Activated CD4-positive, alpha-beta T cell treated with anti-CD3 and anti-CD28 coated beads, Interleukin-2, amount 10 ng/mL, durations not matched to agents 24 days and 14 days (primary cell): Measurements from ENCODE around the gene RERE. TPM values are rescaled to one million over a fixed set of nuclear protein-coding genes. Genes with fewer than 3 reads are reported as not detected.
A peak's percentile ranks its signal among the peaks of the same experiment; 100 is the strongest.

Experiments
- DNase-seq: peaks from one replicate; pipeline ENCODE4 v3.0.0; 2022
- H3K27ac Mint-ChIP-seq: one replicate; pipeline ENCODE4 v1.8.0; 2022; ENCODE audit warnings: mild to moderate bottlenecking, mixed read lengths
- H3K27me3 Mint-ChIP-seq: one replicate; pipeline ENCODE4 v1.8.0; 2022; ENCODE audit warnings: mixed read lengths
- H3K36me3 Mint-ChIP-seq: one replicate; pipeline ENCODE4 v1.8.0; 2022; ENCODE audit warnings: low read depth, mild to moderate bottlenecking, mixed read lengths
- H3K4me1 Mint-ChIP-seq: one replicate; pipeline ENCODE4 v1.8.0; 2021; ENCODE audit warnings: mixed read lengths
- H3K4me3 Mint-ChIP-seq: one replicate; pipeline ENCODE4 v1.8.0; 2022; ENCODE audit warnings: mild to moderate bottlenecking, moderate library complexity, mixed read lengths
- H3K9me3 Mint-ChIP-seq: one replicate; pipeline ENCODE4 v1.8.0; 2021; ENCODE audit warnings: mixed read lengths
- intact Hi-C: fragments of 100-400 bp; cut with micrococcal nuclease; formaldehyde crosslinking; loops from one replicate; pipeline ENCODE4 v1.15.1; 2023
- total RNA-seq: library from RNA; stranded (reverse); gene quantifications from 2 replicates; pipeline ENCODE4 v1.2.3, GENCODE V29; 2022

RERE gene
- total RNA-seq, 1 donor from 2014 or later: 85.6 TPM

- Mint-ChIP-seq H3K27me3 (no peaks in the 10 kb centered on the region), H3K9me3 (no peaks in the 10 kb centered on the region), H3K27ac (peak overlapping the region; percentile 84), H3K4me1 (peaks cover 55% of the 10 kb centered on the region), H3K4me3 (peak overlapping the region; percentile 72), H3K36me3 (peaks cover 38% of the 10 kb centered on the region)
- no peak for DNase-seq
- intact Hi-C loops: loop anchor here (2.0 to 5.0 kb wide), 3 partner anchors 77 to 299 kb away; no protein-coding TSS in a partner anchor
Measured at GRCh38 chr1:8396083-8396785, 421.2 kb downstream of the RERE start.

GRCh38 chr1:8395433-8395866, 422.0 kb downstream of the RERE start:
- no peaks in the 10 kb centered on the region for H3K27me3 Mint-ChIP-seq
- peak; percentile 78 for DNase-seq
- H3K9me3 Mint-ChIP-seq: no peaks in the 10 kb centered on the region
- intact Hi-C loops: loop anchor here (5.0 kb wide), 1 partner anchor 162 kb away; no protein-coding TSS in a partner anchor
- H3K4me3 Mint-ChIP-seq: peak overlapping the region; percentile 72
- H3K36me3 Mint-ChIP-seq: peaks cover 40% of the 10 kb centered on the region
- peaks cover 61% of the 10 kb centered on the region for H3K4me1 Mint-ChIP-seq
- H3K27ac Mint-ChIP-seq: peak overlapping the region; percentile 82

DNA sequence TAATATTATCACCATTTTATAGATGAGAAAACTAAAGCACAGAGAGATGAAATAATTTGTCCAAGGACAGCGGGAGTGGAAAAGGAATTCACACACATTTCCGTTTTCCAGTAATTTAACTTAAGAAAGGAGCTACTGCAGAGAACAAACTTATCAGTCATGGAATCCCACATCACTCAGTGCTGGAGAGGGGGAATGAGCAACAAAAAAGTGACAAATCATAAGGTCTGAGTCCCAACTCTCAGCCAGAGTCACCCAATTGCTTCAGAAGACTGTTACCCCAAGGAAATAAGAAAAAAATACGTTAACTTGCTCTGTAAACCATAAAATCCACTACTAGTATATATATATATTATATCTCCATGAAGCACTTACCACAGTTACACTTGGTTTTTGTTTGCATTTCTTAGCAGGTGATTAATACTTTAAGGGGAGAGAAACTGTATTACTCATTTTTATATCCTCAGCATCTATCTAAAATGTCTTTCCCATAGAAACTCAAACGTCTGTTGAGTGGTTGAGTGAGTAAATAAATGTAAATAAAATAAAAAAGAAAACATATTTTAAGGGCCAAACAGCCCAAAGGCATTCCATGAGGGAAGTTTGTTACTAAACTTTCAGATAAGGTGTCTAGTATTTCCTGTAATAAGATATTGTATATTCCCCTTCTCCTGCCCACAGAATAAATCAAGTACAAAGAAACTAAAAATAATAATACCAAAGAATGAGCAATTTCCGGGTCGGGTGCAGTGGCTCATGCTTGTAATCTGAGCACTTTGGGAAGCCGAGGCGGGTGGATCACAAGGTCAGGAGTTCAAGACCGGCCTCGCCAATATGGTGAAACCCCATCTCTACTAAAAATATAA, 422.8 kb downstream of the RERE start:
- no peak for DNase-seq
- Mint-ChIP-seq H3K27me3 (no peaks in the 10 kb centered on the region), H3K36me3 (peaks cover 44% of the 10 kb centered on the region), H3K4me3 (peak overlapping the region; percentile 72), H3K4me1 (peaks cover 66% of the 10 kb centered on the region), H3K9me3 (no peaks in the 10 kb centered on the region), H3K27ac (peak overlapping the region; percentile 82)
- intact Hi-C loops: loop anchor here (5.0 kb wide), 1 partner anchor 163 kb away; no protein-coding TSS in a partner anchor

DNA sequence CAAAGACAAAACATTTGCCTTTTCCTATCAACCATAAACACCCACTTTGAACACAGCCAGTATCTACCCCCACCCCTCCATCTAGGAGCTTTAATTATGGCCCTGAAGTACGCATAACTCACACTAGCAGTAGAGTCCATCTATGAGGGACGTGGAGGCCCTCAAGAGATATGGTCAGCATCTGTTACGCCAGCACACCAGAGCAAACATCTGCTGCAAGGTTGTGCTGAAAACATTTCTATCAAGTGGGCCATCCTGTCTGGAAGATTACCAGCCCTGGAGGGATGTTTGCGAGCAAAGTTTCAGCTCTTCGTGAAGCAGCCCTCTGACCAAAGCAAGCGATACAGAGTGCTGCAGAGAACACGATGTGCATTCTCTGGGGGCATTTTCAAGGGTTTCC, 424.9 kb downstream of the RERE start:
- Mint-ChIP-seq H3K27me3 (no peaks in the 10 kb centered on the region), H3K4me1 (peaks cover 57% of the 10 kb centered on the region), H3K27ac (no peak overlapping the region), H3K36me3 (peaks cover 33% of the 10 kb centered on the region), H3K4me3 (no peak overlapping the region), H3K9me3 (no peaks in the 10 kb centered on the region)
- DNase-seq: no peak
- intact Hi-C loops: no loop called here

GRCh38 chr1:8390707-8391106, 426.7 kb downstream of the RERE start:
- intact Hi-C loops: no loop called here
- Mint-ChIP-seq H3K9me3 (no peaks in the 10 kb centered on the region), H3K36me3 (peaks cover 39% of the 10 kb centered on the region), H3K27ac (peak overlapping the region; percentile 73), H3K27me3 (no peaks in the 10 kb centered on the region), H3K4me1 (peaks cover 41% of the 10 kb centered on the region), H3K4me3 (no peak overlapping the region)
- no peak for DNase-seq

DNA sequence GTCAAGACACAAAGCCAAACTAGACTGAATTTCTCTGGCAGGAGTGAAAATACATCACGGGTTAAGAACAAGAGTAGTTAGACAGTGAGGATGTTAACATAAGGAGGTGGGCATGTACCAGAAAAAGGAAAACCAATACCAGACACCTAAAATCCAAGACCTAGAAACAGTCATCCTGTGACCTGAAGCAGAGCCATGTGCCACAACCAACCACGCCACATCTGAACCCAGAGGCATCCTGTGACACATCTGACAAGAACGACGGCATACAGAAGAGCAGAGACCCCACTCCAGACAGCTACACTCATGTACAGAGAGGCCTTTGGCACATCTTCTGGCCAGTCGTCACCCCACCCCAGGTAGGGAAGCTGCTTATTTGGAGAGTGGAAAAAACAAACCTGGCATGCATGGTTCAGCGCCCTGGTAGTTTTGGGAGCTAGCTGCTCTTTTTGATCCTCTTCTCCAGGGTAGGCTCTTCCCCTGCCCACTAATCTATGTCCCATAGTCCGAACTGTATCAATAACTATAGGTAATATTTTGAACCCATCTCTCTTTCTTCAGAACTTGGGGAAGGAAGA, 427.4 kb downstream of the RERE start:
- Mint-ChIP-seq H3K36me3 (peaks cover 37% of the 10 kb centered on the region), H3K4me1 (peaks cover 37% of the 10 kb centered on the region), H3K4me3 (no peak overlapping the region), H3K27me3 (no peaks in the 10 kb centered on the region), H3K9me3 (no peaks in the 10 kb centered on the region), H3K27ac (peak overlapping the region; percentile 2)
- intact Hi-C loops: no loop called here
- peak; percentile 61 for DNase-seq

DNA sequence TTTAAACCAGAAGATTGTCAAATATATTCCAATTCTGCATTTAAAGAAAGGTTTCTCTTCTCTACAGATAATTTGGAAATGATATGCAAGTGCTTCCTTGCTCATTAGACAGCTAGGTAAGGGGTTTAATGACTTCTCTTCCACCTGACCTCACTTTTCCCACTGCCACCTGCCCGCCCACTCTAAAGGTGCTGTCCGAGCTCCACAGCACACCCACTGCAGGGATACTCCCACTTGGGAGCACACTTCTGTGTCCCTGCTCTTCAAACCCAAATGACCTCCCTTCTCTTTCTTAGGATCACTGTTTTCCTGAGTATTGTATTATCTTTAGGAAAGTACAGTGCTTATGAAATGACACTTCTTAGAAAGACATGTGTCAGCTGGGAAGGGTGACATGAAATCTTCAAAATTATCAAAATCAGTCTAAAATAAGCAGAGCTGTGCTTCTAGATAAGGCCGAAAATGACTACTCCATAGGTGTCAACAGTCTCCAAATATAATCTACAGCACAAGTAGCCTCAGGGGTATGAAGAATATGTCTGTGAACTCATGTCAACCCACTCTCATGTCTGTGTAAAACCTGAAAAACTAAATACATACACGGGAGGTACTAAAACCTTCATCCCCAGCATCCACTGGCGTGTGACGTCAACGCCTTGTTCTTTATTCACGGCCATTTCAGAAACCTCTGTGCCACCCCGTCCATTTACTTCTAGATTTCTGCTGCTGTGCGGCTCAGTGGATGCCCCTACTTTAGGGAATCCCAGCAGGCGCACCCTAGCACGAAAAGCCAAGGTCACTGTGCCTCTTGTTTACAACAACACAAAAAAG, 428.5 kb downstream of the RERE start:
- DNase-seq: no peak
- Mint-ChIP-seq H3K4me1 (peaks cover 40% of the 10 kb centered on the region), H3K27me3 (no peaks in the 10 kb centered on the region), H3K36me3 (peaks cover 30% of the 10 kb centered on the region), H3K9me3 (no peaks in the 10 kb centered on the region), H3K4me3 (no peak overlapping the region), H3K27ac (peak overlapping the region; percentile 18)
- intact Hi-C loops: no loop called here

DNA sequence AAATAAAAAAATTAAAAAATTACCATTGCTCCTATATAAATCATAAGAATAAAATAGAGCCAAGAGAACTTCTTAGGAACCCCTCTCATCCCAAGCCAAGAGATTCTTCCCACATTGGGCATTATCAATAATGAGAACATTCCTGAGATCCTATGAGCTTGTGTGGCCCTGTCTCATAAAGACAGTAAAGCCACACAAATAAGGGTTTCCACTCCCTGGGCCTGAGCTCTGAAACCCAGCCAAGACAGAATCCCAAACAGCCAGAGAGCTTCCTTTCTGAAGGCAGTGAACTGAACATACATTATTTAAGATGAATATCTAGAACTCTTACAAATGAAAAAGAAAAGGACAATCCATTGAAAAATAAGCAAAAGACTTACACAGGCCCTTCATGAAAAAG, 431.2 kb downstream of the RERE start:
- no peak overlapping the region for H3K4me3 Mint-ChIP-seq
- DNase-seq: no peak
- intact Hi-C loops: no loop called here

DNA sequence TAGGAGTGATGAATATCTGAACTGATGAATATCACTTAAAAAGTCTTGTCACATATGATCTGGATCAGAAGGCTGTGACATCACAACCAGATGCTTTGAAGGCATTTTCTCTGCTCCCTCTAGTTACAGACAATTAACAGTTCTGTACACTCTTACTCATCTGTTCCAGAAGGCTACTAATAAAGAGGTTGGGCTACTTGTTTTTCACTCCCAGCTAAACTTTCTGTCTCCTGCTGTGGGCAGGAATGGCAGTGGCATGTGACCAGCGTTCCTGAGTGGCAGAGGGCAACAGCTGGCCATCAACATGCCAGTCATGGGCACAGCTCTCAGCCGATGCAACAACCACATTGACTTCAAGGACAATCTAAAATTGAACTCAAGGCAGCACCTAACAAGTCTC, 432.9 kb downstream of the RERE start:
- H3K27me3 Mint-ChIP-seq: no peaks in the 10 kb centered on the region
- H3K27ac Mint-ChIP-seq: no peak overlapping the region
- intact Hi-C loops: loop anchor here (5.0 kb wide), 1 partner anchor 38 kb away; no protein-coding TSS in a partner anchor
- no peak for DNase-seq
- no peaks in the 10 kb centered on the region for H3K9me3 Mint-ChIP-seq
- H3K4me1 Mint-ChIP-seq: peaks cover 42% of the 10 kb centered on the region
- H3K36me3 Mint-ChIP-seq: peaks cover 22% of the 10 kb centered on the region
- no peak overlapping the region for H3K4me3 Mint-ChIP-seq

More for the DNA sequence above, 431.2 kb downstream of the RERE start:
- no peaks in the 10 kb centered on the region for H3K9me3 Mint-ChIP-seq
- H3K36me3 Mint-ChIP-seq: peaks cover 25% of the 10 kb centered on the region
- H3K27me3 Mint-ChIP-seq: no peaks in the 10 kb centered on the region
- no peak overlapping the region for H3K27ac Mint-ChIP-seq
- H3K4me1 Mint-ChIP-seq: peaks cover 49% of the 10 kb centered on the region

DNA sequence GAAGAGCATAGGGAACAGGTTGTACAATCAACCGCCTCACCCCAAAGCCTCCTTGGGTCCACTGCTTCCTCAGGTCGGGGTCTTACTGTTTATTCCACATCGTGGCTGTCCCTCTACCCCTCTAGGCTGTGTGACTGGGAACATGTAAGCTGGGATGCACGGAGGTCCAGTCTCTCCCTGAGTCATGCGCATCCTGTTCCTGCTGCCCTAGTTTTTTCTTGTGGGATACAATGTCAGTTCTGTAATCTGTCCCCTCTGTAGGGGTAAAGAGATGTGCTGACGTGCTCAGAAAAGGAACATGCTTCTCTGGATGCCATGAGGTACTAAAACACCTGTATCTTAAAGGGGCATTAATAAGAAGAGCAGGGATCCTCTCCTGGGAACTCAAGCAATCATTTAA, 433.4 kb downstream of the RERE start:
- Mint-ChIP-seq H3K9me3 (no peaks in the 10 kb centered on the region), H3K27ac (no peak overlapping the region), H3K36me3 (peaks cover 22% of the 10 kb centered on the region), H3K4me3 (no peak overlapping the region), H3K4me1 (peaks cover 43% of the 10 kb centered on the region), H3K27me3 (no peaks in the 10 kb centered on the region)
- intact Hi-C loops: loop anchor here (5.0 kb wide), 1 partner anchor 38 kb away; no protein-coding TSS in a partner anchor
- no peak for DNase-seq

DNA sequence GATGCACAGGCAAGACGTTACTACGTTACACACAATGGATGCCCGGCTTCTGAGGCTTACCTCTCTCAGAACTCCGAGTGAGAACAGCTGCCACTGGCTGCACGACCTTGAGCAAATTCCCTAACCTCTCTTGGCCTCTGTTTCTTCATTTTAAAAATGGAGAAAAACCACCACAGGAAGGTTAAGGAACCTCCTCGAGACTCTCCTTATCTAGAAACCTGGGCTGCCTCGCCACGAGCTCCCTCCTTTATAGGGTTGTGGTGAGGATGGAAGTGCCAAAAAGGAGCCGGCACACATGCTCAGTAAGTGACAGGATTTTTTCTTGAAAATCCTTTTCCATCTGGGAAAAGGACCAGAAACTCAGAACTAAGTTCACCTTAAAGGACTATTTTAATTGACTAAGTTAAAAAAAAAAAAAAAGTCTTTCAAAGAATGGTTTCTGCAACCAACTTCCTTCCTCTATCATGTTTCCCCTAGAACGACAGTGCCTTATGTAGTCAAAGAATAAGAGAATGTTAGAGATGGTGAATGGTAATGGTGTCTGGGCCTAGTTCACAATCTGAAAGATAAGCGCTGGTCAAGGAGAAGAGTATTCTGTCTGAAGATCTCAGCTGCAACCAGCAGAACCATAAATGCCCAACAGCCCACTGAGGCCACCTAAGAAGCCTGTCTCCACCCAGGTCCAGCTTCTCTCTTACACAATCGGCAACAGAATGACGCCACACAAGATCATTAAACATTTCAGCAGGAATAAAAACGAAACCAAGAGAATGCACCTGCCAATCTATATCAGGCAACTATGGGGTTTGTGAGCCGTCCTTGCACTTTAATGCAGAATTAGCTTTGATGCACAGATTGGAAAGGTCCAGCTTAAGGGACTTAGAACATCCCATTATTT, 434.6 kb downstream of the RERE start:
- no peaks in the 10 kb centered on the region for H3K9me3 Mint-ChIP-seq
- peak overlapping the region; percentile 68 for H3K27ac Mint-ChIP-seq
- H3K4me3 Mint-ChIP-seq: peak overlapping the region; percentile 70
- H3K27me3 Mint-ChIP-seq: no peaks in the 10 kb centered on the region
- intact Hi-C loops: loop anchor here (5.0 kb wide), 1 partner anchor 39 kb away; no protein-coding TSS in a partner anchor
- H3K36me3 Mint-ChIP-seq: peaks cover 21% of the 10 kb centered on the region
- peaks cover 49% of the 10 kb centered on the region for H3K4me1 Mint-ChIP-seq
- no peak for DNase-seq

GRCh38 chr1:8382051-8382505, 435.4 kb downstream of the RERE start:
- H3K9me3 Mint-ChIP-seq: no peaks in the 10 kb centered on the region
- H3K27me3 Mint-ChIP-seq: no peaks in the 10 kb centered on the region
- H3K4me1 Mint-ChIP-seq: peaks cover 53% of the 10 kb centered on the region
- no peak overlapping the region for H3K27ac Mint-ChIP-seq
- intact Hi-C loops: loop anchor here (5.0 kb wide), 1 partner anchor 40 kb away; no protein-coding TSS in a partner anchor
- peak overlapping the region; percentile 17 for H3K4me3 Mint-ChIP-seq
- peaks cover 21% of the 10 kb centered on the region for H3K36me3 Mint-ChIP-seq
- no peak for DNase-seq
